Small intestine (tissue), 7 donors: Measurements from ENCODE around the gene ETV1. TPM values are rescaled to one million over a fixed set of nuclear protein-coding genes. Genes with fewer than 3 reads are reported as not detected.
A peak's percentile ranks its signal among the peaks of the same experiment; 100 is the strongest.

ENCODE experiments used
- DNase-seq, 2 donors: peaks; one replicate each; pipeline versions ENCODE4 v3.0.0 to v3.0.0-alpha.2; 2013
- FAIRE-seq: peaks from 2 replicates; lab custom pipeline; 2012; peaks lifted over from hg19 to GRCh38; lab: Jason Lieb, UNC
- H3K27ac ChIP-seq, 3 donors: one replicate each; pipeline ENCODE4 v1.5.1; 2013; ENCODE audit warnings: low read length in 2 of 3, mild to moderate bottlenecking in 2 of 3, control low read depth in 1 of 3, inconsistent platforms in 1 of 3, low read depth in 1 of 3, moderate library complexity in 1 of 3
- H3K27me3 ChIP-seq, 3 donors: one replicate each; pipeline ENCODE4 v1.6.1; 2013; ENCODE audit warnings: low read length in 3 of 3, inconsistent platforms in 1 of 3; ENCODE audit not compliant: control insufficient read depth in 3 of 3, insufficient read depth in 3 of 3
- H3K36me3 ChIP-seq, 3 donors: one replicate each; pipeline ENCODE4 v1.6.1; 2013; ENCODE audit warnings: low read length in 3 of 3, inconsistent platforms in 1 of 3, low read depth in 1 of 3, mild to moderate bottlenecking in 1 of 3, moderate library complexity in 1 of 3; ENCODE audit not compliant: control insufficient read depth in 3 of 3, insufficient read depth in 2 of 3
- H3K4me1 ChIP-seq, 3 donors: one replicate each; pipeline ENCODE4 v1.6.1; 2013; ENCODE audit warnings: low read length in 2 of 3, inconsistent platforms in 1 of 3, low read depth in 1 of 3, mild to moderate bottlenecking in 1 of 3, moderate library complexity in 1 of 3; ENCODE audit not compliant: control insufficient read depth in 3 of 3, insufficient read depth in 2 of 3
- H3K4me3 ChIP-seq, 3 donors: one replicate each; pipeline ENCODE4 v1.5.1; 2013; ENCODE audit warnings: low read length in 3 of 3, control low read depth in 1 of 3, inconsistent platforms in 1 of 3, low read depth in 1 of 3, mild to moderate bottlenecking in 1 of 3, moderate library complexity in 1 of 3
- H3K9me3 ChIP-seq, 2 donors: one replicate each; pipeline ENCODE4 v1.6.1; 2013; ENCODE audit warnings: low read depth in 1 of 2, low read length in 1 of 2; ENCODE audit not compliant: control insufficient read depth in 2 of 2, insufficient read depth in 1 of 2
- WGBS, 3 donors: extraction: QIAGEN DNeasy Blood & Tissue Kit; methylation state at CpG; one replicate each; pipeline ENCODE4 v1.1.7; 2013; 5-methylcytosine and 5-hydroxymethylcytosine counted together
- polyA plus RNA-seq, 4 donors: library from polyadenylated mRNA; stranded (reverse) in 3 of 4; unstranded in 1 of 4; fragments of 200-250 nt in 3 of 4; fragments of 120-200 nt in 1 of 4; gene quantifications; one replicate each; pipeline versions ENCODE4 v1.2.1 to v1.2.3, GENCODE V29; 2013
- donor health status: healthy with polysubstance abuse.
- donor health status: control.
- donor health status: control.
- donor health status: Bipolar disorder and iron deficiency.
- donor health status: healthy.

ETV1 gene
- polyA plus RNA-seq, 4 donors, result under 0.01 to 13.0 (median 1.9) TPM

- WGBS, 3 donors, result 31 to 71% (median 32%) methylated on average over 2 of the region's 2 CpGs
- H3K27me3 ChIP-seq, result no peaks in the 10 kb centered on the region
- no peak overlapping the region for H3K4me3 ChIP-seq
- H3K4me1 ChIP-seq, result no peaks in the 10 kb centered on the region
- H3K36me3 ChIP-seq, result no peaks in the 10 kb centered on the region
- DNase-seq (peak; percentile 7 to 42), FAIRE-seq (no peak)
- no peaks in the 10 kb centered on the region for H3K9me3 ChIP-seq
- H3K27ac ChIP-seq, result no peak overlapping the region
Measured at GRCh38 chr7:13841284-13841683, 148.2 kb downstream of the ETV1 start.
